ENCODE data around the gene GNGT2. TPM values are rescaled to one million over a fixed set of nuclear protein-coding genes. Genes with fewer than 3 reads are reported as not detected.

The GNGT2 gene
- total RNA-seq, 1 experiment from 2014 or later = not detected

DNA sequence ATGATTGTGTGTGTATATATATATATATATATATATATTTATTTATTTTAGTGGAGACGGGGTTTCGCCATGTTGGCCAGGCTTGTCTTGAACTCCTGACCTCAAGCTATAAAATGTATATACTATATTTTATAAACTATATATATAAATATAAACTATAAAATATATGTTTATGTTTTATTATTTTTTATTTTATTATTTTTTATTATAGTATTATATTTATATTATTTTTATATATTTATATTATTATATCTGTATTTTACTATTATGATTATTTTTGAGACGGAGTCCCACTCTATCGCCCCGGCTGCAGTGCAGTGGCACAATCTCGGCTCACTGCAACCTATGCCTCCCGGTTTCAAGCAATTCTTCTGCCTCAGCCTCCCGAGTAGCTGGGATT is 30.7 kb upstream of the GNGT2 start:
- no peaks in the 10 kb centered on the region for H3K27me3 Mint-ChIP-seq (ENCODE audit: insufficient read depth, unreplicated experiment)
- H3K27ac Mint-ChIP-seq (ENCODE audit: low read depth, unreplicated experiment) = no peak overlapping the region
- no TSS peak for BruUV-seq (replicated peaks)
- DNase-seq (ENCODE audit: unreplicated experiment) = no peak
- no peak overlapping the region for H3K4me3 Mint-ChIP-seq (ENCODE audit: unreplicated experiment)
- POLR2A ChIA-PET = no interaction called here
- CTCF ChIA-PET = interaction anchor here (1.2 kb wide), 1 partner anchor 13 kb away, joined by 3 read pairs; no protein-coding TSS in a partner anchor
- intact Hi-C loops (cut with micrococcal nuclease) = no loop called here
- H3K4me1 Mint-ChIP-seq (ENCODE audit: insufficient read depth, unreplicated experiment) = no peaks in the 10 kb centered on the region
- H3K9me3 Mint-ChIP-seq (ENCODE audit: unreplicated experiment) = no peaks in the 10 kb centered on the region
- TF ChIP-seq, protein P1, sequence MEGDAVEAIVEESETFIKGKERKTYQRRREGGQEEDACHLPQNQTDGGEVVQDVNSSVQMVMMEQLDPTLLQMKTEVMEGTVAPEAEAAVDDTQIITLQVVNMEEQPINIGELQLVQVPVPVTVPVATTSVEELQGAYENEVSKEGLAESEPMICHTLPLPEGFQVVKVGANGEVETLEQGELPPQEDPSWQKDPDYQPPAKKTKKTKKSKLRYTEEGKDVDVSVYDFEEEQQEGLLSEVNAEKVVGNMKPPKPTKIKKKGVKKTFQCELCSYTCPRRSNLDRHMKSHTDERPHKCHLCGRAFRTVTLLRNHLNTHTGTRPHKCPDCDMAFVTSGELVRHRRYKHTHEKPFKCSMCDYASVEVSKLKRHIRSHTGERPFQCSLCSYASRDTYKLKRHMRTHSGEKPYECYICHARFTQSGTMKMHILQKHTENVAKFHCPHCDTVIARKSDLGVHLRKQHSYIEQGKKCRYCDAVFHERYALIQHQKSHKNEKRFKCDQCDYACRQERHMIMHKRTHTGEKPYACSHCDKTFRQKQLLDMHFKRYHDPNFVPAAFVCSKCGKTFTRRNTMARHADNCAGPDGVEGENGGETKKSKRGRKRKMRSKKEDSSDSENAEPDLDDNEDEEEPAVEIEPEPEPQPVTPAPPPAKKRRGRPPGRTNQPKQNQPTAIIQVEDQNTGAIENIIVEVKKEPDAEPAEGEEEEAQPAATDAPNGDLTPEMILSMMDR (IDR thresholded peaks at IDR 0.05; ENCODE audit: unreplicated experiment) = no peak
- H3K36me3 Mint-ChIP-seq (ENCODE audit: insufficient read depth, unreplicated experiment) = no peaks in the 10 kb centered on the region

DNA sequence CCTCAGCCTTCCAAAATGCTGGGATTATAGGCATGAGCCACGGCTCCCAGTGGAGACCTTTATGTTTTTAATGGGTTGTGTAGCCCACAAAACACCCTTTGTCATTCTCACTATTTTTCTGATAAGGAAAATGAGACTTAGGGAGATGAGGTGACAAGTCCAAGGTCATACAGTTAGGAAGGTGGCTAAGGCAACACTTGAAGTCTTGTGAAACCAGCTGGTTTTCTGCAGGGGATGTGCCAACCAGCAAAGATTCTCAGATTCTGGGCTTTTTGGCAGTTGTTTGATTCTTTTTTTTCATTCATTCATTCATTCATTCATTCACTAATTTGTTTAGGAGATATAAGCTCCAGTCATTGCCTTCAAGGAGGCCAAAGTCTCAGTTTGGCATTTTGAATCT is 30.2 kb upstream of the GNGT2 start:
- ChIA-PET POLR2A (no interaction called here), CTCF (interaction anchor here (1.0 to 1.2 kb wide), 2 partner anchors 13 to 49 kb away, joined by 3 to 5 read pairs; no protein-coding TSS in a partner anchor)
- TF ChIP-seq, protein P1 (IDR thresholded peaks at IDR 0.05; ENCODE audit: unreplicated experiment) = no peak
- no peak for DNase-seq (ENCODE audit: unreplicated experiment)
- no peaks in the 10 kb centered on the region for H3K9me3 Mint-ChIP-seq (ENCODE audit: unreplicated experiment)
- no peak overlapping the region for H3K4me3 Mint-ChIP-seq (ENCODE audit: unreplicated experiment)
- H3K27ac Mint-ChIP-seq (ENCODE audit: low read depth, unreplicated experiment) = no peak overlapping the region
- H3K36me3 Mint-ChIP-seq (ENCODE audit: insufficient read depth, unreplicated experiment) = no peaks in the 10 kb centered on the region
- H3K27me3 Mint-ChIP-seq (ENCODE audit: insufficient read depth, unreplicated experiment) = no peaks in the 10 kb centered on the region
- no TSS peak for BruUV-seq (replicated peaks)
- intact Hi-C loops (cut with micrococcal nuclease) = no loop called here
- H3K4me1 Mint-ChIP-seq (ENCODE audit: insufficient read depth, unreplicated experiment) = no peaks in the 10 kb centered on the region

DNA sequence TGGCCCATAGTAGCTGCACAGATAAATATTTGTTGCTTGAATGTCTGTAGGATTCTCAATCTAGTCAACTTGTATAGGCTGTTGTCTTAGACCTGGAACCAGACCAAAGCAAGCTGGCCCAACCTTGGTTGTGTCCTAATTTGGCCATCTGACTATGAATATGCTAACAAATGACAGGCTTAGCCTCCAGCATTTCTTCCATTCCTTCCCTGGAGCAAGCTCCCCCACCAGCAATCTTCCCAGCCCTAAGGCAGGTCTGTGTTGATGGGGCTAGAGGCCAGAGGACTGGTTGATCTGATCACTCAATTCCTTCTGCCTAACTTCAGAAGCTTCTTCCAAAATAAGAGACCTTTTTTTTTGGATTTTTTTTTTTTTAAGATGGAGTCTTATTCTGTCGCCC is 29.6 kb upstream of the GNGT2 start:
- H3K36me3 Mint-ChIP-seq (ENCODE audit: insufficient read depth, unreplicated experiment) = no peaks in the 10 kb centered on the region
- no peaks in the 10 kb centered on the region for H3K27me3 Mint-ChIP-seq (ENCODE audit: insufficient read depth, unreplicated experiment)
- H3K4me1 Mint-ChIP-seq (ENCODE audit: insufficient read depth, unreplicated experiment) = no peaks in the 10 kb centered on the region
- H3K9me3 Mint-ChIP-seq (ENCODE audit: unreplicated experiment) = no peaks in the 10 kb centered on the region
- intact Hi-C loops (cut with micrococcal nuclease) = no loop called here
- H3K27ac Mint-ChIP-seq (ENCODE audit: low read depth, unreplicated experiment) = no peak overlapping the region
- no peak for DNase-seq (ENCODE audit: unreplicated experiment)
- CTCF ChIA-PET = interaction anchor here (1.0 to 1.2 kb wide), 2 partner anchors 12 to 50 kb away, joined by 3 to 5 read pairs; no protein-coding TSS in a partner anchor
- H3K4me3 Mint-ChIP-seq (ENCODE audit: unreplicated experiment) = no peak overlapping the region
- no TSS peak for BruUV-seq (replicated peaks)
- POLR2A ChIA-PET = no interaction called here
- TF ChIP-seq, protein P1 (IDR thresholded peaks at IDR 0.05; ENCODE audit: unreplicated experiment) = no peak

DNA sequence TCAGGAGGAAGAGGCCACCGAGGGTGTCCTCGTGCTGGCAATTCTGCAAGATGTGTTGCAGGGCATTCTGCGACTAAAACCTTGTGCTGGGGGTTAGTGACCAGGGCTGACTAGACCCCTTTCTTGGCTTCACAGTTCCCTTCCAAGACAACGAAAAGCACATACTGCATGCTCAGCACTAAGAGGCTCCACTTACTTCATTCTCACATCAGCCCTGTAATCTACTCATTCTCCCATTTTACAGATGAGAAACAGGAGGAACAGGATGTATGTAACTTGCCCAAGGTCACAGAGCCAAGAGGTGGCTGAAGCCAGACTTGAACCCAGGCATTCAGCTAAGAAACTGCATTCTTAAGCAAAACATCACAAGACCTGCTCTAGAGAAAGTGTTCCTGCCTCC is 25.5 kb upstream of the GNGT2 start:
- CTCF ChIA-PET = no interaction called here

More for the DNA sequence above, 25.5 kb upstream of the GNGT2 start:
- POLR2A ChIA-PET = no interaction called here
- TF ChIP-seq, protein P1 (IDR thresholded peaks at IDR 0.05; ENCODE audit: unreplicated experiment) = no peak
- DNase-seq (ENCODE audit: unreplicated experiment) = no peak
- Mint-ChIP-seq H3K4me3 (ENCODE audit: unreplicated experiment) (no peak overlapping the region), H3K27me3 (ENCODE audit: insufficient read depth, unreplicated experiment) (no peaks in the 10 kb centered on the region), H3K27ac (ENCODE audit: low read depth, unreplicated experiment) (no peak overlapping the region), H3K9me3 (ENCODE audit: unreplicated experiment) (no peaks in the 10 kb centered on the region), H3K4me1 (ENCODE audit: insufficient read depth, unreplicated experiment) (no peaks in the 10 kb centered on the region), H3K36me3 (ENCODE audit: insufficient read depth, unreplicated experiment) (no peaks in the 10 kb centered on the region)
- BruUV-seq (replicated peaks) = no TSS peak
- intact Hi-C loops (cut with micrococcal nuclease) = no loop called here
